RPMI7951 (cell line): ENCODE data around the gene TTC9. TPM values are rescaled to one million over a fixed set of nuclear protein-coding genes. Genes with fewer than 3 reads are reported as not detected.

Experiments used
- DNase-seq: peaks from one replicate; pipeline ENCODE4 v3.0.0-alpha.2; 2012; ENCODE audit warnings: low read depth
- total RNA-seq: library from RNA; depleted of rRNA; stranded (reverse); fragments of >200 nt; shearing (Covaris generic); gene quantifications from 2 replicates; pipeline ENCODE4 v1.2.3, GENCODE V29; 2014; rRNA removed

Gene TTC9
- total RNA-seq, 1 experiment from 2014 or later, result not detected

DNA sequence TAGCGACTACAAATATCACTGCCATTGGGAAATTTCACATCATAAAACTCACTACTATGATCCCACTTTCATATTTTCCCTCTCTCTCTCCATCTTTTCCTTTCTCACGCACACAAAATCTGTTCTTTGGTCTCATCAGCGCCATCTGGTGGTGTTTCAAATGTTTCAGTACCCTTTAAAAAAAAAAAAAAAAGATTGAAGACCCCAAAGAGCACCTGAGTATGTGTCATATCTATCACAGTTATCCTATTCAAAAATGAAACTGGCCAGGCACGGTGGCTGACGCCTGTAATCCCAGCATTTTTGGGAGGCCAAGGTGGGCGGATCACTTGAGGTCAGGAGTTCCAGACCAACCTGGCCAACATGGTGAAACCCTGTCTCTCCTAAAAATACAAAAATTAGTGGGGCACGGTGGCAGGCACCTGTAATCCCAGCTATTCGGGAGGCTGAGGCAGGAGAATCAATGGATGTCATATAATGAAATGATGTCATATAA lies 72.4 kb downstream of the TTC9 start:
- peak; percentile 58 for DNase-seq

DNA sequence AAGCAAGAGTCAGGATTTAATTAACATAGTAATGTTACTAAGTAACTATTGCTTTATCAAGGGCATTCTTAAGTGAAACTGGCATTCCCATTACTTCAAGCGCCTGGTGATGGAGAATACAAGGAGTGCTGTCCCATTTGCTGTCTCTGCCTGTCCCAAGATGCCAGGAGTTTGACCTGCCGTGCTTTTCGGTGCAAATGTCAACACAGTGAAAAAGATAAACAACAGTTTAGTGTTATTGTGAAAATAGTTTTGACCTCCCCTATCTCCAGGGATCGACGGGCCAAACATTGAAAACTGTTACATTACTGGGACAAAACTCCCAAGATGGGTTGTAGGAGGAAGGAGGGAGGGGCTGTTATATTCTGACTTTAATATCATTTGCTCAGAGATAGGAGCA lies 74.8 kb downstream of the TTC9 start:
- no peak for DNase-seq

DNA sequence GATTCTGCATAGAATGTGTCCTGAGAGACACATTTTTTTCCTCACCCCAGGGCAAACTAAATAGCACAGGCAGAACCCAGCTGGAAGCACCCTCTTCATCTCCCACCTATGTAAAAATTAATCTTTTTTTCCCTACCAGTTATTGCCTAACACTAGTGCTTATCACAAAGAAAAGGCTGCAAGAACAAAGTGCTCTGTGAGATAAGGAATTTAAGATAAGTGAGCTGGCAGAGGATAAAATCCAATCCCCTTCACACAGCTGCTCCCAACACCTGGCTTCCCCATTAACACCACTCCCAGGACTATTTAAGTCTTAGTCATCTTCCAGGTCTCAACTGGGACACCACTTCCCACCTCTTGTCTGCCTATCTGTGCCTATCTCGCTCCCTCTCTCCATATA lies 75.2 kb downstream of the TTC9 start:
- DNase-seq, result no peak

DNA sequence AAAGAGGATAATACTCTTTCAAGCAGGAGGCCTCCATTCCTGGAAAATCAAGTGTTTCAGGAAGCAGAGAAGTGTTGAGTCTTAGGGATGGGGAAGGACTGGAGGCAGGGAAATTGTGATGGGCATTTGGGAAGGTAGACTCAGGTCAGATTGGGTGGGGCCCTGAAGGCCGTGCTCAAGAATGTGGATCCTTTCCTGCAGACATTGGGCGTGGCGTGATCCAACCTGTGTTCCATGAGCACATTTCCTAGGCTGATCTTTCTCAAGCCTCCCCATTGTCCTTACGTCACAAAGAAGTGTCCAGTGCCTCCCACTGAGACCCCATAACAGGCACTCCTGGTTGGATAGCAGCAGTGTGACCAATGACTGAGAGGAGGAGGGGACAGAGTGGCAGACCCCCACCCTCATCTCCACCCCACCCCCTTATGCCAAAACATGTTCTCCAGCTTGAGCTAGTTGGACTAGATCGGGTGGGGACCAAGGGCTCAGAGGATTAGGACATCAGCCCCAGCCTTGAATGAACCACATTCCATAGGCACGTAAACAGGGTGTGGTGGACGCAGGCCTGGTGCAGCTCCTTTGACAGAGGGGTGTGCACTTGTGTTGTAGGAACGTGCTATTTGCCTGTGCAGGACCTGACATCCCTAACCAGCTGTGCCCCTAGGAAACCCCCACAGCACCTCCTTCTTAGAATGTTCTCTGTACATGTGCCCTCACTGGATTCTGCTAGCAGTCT lies 76.8 kb downstream of the TTC9 start:
- DNase-seq, result no peak

DNA sequence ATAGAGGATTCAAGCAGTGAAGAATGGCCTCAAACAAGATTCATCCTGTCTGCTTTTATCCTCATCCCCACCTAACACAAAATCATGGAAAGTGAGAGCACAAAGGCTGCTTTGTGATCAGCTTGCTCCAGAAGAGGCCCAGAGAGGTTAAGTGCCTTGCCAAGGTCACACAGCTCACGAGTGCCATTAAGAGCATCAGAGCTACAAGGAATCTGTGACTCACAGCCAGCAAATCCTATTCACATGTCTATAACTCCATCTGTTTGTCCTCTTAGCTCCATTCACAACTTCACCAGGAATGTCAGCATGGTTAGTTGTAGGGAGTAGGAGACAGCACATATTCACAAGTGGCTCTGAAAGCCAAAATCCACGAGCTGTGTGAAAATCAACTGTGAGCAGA lies 79.8 kb downstream of the TTC9 start:
- peak; percentile 39 for DNase-seq

DNA sequence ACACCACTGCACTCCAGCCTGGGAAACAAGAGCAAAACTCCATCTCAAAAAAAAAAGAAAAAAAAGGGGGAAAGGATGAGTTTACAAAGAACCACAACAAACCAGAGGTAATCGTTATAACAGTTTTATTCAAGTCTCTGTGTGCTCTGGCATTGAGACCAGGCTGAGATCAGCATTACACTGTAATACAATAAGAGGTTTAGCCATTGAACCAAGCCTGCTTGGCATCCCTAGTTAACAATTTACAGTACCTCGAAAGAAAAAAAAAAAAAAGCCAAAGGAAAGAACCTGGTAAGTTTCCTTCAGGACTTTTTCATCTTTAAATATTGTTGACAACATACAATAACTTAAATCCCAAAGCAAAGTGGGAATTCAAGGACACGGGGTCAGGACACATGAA lies 80.7 kb downstream of the TTC9 start:
- DNase-seq, result no peak

DNA sequence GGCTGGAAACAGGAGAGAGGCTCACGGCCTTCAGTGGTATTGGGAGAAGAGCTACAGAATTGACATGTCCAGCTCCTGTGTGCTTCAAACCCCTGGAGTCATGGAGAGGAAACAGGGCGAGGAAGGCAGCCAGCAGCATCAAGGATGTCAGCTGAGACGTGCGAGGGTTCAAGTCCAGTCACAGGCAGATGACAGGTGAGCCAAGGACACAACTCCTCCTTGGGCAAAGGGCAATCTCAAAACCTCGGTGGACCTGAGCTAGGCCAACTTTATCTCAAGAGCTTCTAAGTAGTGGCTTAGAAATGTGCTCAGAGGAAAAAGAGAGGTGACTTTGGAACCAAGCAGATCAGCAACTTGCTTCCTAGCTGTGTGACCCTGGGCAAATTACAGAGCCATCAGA lies 81.6 kb downstream of the TTC9 start:
- no peak for DNase-seq

DNA sequence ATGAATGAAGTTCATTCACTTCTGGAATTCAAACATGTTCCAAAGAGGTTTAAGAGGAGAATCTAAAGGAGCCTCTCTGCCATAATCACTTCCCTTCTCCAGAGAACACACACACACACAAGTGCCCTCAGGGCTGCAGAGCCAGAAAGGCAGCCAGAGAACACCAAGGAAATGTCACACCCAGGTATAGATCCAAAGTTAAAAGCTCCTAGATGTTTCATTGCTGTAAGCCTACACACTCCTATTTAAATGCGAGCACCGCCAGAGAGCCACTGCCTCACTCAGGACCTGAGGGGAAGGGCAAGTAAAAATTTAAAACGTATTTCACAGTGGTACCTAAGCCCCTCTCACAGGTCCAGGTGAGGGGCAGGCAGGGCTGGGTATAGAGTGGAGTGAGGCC lies 82.4 kb downstream of the TTC9 start:
- DNase-seq, result no peak

DNA sequence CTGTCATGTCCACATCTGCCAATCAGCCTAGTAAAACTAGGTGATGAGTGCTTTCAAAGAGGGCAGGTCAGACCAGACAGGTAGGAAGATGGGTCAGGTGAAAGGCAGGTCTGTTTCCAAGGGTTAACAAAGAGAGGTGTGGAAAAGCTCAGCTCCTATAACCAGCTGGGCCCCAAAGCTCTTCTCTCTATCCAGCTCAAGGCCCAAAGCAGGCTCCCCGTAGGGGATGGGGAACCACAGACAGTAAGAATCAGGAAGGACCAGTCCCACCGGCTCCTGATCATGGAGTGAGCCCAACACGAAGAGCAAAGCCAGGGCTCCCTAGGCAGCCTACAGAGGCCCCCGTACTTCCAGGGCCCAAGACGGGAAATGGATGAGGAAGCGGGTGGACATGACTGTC lies 83.2 kb downstream of the TTC9 start:
- DNase-seq, result no peak

Other genes starting within 250 kb of the TTC9 start
- gene SYNJ2BP, start 224.8 kb upstream of the TTC9 start, total RNA-seq, result 16.7 and 21.0 TPM in 2 replicates
- gene ADAM21, start 189.7 kb upstream of the TTC9 start, total RNA-seq, result 0.68 and 1.6 TPM in 2 replicates
- gene ADAM20, start 106.9 kb upstream of the TTC9 start, total RNA-seq, result 0.10 and 0.12 TPM in 2 replicates
- 35.2 and 35.6 TPM in 2 replicates for gene MED6, start 41.3 kb upstream of the TTC9 start, total RNA-seq
- gene MAP3K9, start 167.6 kb downstream of the TTC9 start, total RNA-seq, result 0.88 and 1.1 TPM in 2 replicates